HEK293 (cell line): Measurements from ENCODE around the gene USE1.
A peak's percentile ranks its signal among the peaks of the same experiment; 100 is the strongest.

Experiments
- CTCF ChIA-PET: fragments of 350-600 bp; formaldehyde crosslinking; extraction: SDS; loops from one replicate; lab custom pipeline; 2021; ENCODE audit warnings: antibody characterized with exemption; lab: Yijun Ruan, JAX
- POLR2A ChIA-PET: fragments of 300-600 bp; formaldehyde crosslinking; extraction: SDS; loops from one replicate; lab custom pipeline; 2020; ENCODE audit warnings: antibody characterized with exemption, inconsistent platforms; lab: Yijun Ruan, JAX
- H3K27ac ChIP-seq: fragments of 200-500 bp; sonication (Bioruptor generic); 2 replicates; pipeline ENCODE4 v1.5.1; 2014; ENCODE audit warnings: low read depth, low read length, control low read depth, inconsistent platforms; ENCODE audit errors: extremely low read depth
- H3K36me3 ChIP-seq, 2 experiments: fragments of 200-500 bp in 1 of 2; sonication (Bioruptor generic) in 1 of 2; 1 replicate in 1 of 2; 2 replicates in 1 of 2; pipeline ENCODE4 v1.5.1; 2014 to 2017; ENCODE audit warnings: inconsistent platforms in 2 of 2, low read length in 2 of 2; ENCODE audit not compliant: control insufficient read depth in 2 of 2, insufficient read depth in 1 of 2
- H3K4me1 ChIP-seq: fragments of 200-500 bp; sonication (Bioruptor generic); 2 replicates; pipeline ENCODE4 v1.5.1; 2014; ENCODE audit warnings: mild to moderate bottlenecking, low read length, inconsistent platforms; ENCODE audit not compliant: control insufficient read depth, insufficient read depth
- H3K4me3 ChIP-seq: 2 replicates; pipeline ENCODE4 v1.5.1; 2011; ENCODE audit warnings: low read depth, mild to moderate bottlenecking, control low read depth, low read length, moderate library complexity
- H3K9me3 ChIP-seq: fragments of 200-500 bp; sonication (Bioruptor generic); 2 replicates; pipeline ENCODE4 v1.5.1; 2014; ENCODE audit warnings: low read depth, low read length, inconsistent platforms; ENCODE audit not compliant: control insufficient read depth, insufficient read depth
- GLI2 ChIP-seq: fragments of 450-650 bp; formaldehyde crosslinking; IDR thresholded peaks from 2 replicates; pipeline ENCODE4; 2017; ENCODE audit warnings: missing biosample characterization, missing genetic modification characterization, low read depth, borderline replicate concordance
- IKZF3 ChIP-seq: fragments of 450-650 bp; IDR thresholded peaks from 2 replicates; pipeline ENCODE4 v1.5.0; 2018; ENCODE audit warnings: missing biosample characterization, mild to moderate bottlenecking, missing genetic modification characterization, moderate library complexity
- MYNN ChIP-seq: fragments of 450-650 bp; formaldehyde crosslinking; IDR thresholded peaks from 2 replicates; pipeline ENCODE4 v1.5.1; 2016; ENCODE audit warnings: missing biosample characterization, missing genetic modification characterization, borderline replicate concordance
- SCRT2 ChIP-seq: fragments of 450-650 bp; formaldehyde crosslinking; IDR thresholded peaks from 2 replicates; pipeline ENCODE4 v1.5.1; 2016; ENCODE audit warnings: missing biosample characterization, missing genetic modification characterization
- SP7 ChIP-seq: fragments of 450-650 bp; formaldehyde crosslinking; IDR thresholded peaks from 2 replicates; pipeline ENCODE4 v1.5.1; 2016; ENCODE audit warnings: missing biosample characterization, missing genetic modification characterization
- YY1 ChIP-seq: fragments of 450-650 bp; formaldehyde crosslinking; IDR thresholded peaks from 2 replicates; pipeline ENCODE4 v1.5.1; 2018; ENCODE audit warnings: missing biosample characterization, missing genetic modification characterization
- ZBTB48 ChIP-seq: fragments of 450-650 bp; formaldehyde crosslinking; IDR thresholded peaks from 2 replicates; pipeline ENCODE4 v1.5.1; 2016; ENCODE audit warnings: missing biosample characterization, missing genetic modification characterization
- ZFP69B ChIP-seq: fragments of 450-650 bp; formaldehyde crosslinking; IDR thresholded peaks from 2 replicates; pipeline ENCODE4 v1.5.1; 2016; ENCODE audit warnings: missing biosample characterization, missing genetic modification characterization
- ZNF184 ChIP-seq: fragments of 450-650 bp; IDR thresholded peaks from 2 replicates; pipeline ENCODE4 v1.5.1; 2018; ENCODE audit warnings: missing biosample characterization, mild to moderate bottlenecking, missing genetic modification characterization
- ZNF239 ChIP-seq: fragments of 450-650 bp; formaldehyde crosslinking; IDR thresholded peaks from 2 replicates; pipeline ENCODE4 v1.5.1; 2016; ENCODE audit warnings: missing biosample characterization, missing genetic modification characterization
- ZNF473 ChIP-seq: fragments of 450-650 bp; formaldehyde crosslinking; IDR thresholded peaks from 2 replicates; pipeline ENCODE4 v1.5.1; 2017; ENCODE audit warnings: missing biosample characterization, missing genetic modification characterization
- ZNF530 ChIP-seq: fragments of 450-650 bp; formaldehyde crosslinking; IDR thresholded peaks from 2 replicates; pipeline ENCODE4 v1.5.1; 2016; ENCODE audit warnings: low read depth, missing biosample characterization, missing genetic modification characterization
- ZNF596 ChIP-seq: fragments of 450-650 bp; IDR thresholded peaks from 2 replicates; pipeline ENCODE4 v1.5.0; 2018; ENCODE audit warnings: missing biosample characterization, mild to moderate bottlenecking, missing genetic modification characterization, moderate library complexity
- ZNF623 ChIP-seq: fragments of 450-650 bp; formaldehyde crosslinking; IDR thresholded peaks from 2 replicates; pipeline ENCODE4 v1.5.1; 2016; ENCODE audit warnings: missing biosample characterization, missing genetic modification characterization
- ZNF658 ChIP-seq: fragments of 450-650 bp; formaldehyde crosslinking; IDR thresholded peaks from 2 replicates; pipeline ENCODE4; 2016; ENCODE audit warnings: missing biosample characterization, missing genetic modification characterization
- ZNF660 ChIP-seq: fragments of 450-650 bp; IDR thresholded peaks from 2 replicates; pipeline ENCODE4 v1.5.1; 2018; ENCODE audit warnings: missing biosample characterization, mild to moderate bottlenecking, missing genetic modification characterization
- ZNF777 ChIP-seq: fragments of 450-650 bp; formaldehyde crosslinking; IDR thresholded peaks from 2 replicates; pipeline ENCODE4 v1.5.1; 2017; ENCODE audit warnings: missing biosample characterization, missing genetic modification characterization, borderline replicate concordance
- ZXDB ChIP-seq: fragments of 450-650 bp; formaldehyde crosslinking; IDR thresholded peaks from 2 replicates; pipeline ENCODE4 v1.5.1; 2016; ENCODE audit warnings: missing biosample characterization, missing genetic modification characterization
- TF ChIP-seq, protein P1 (sequence below): fragments of 450-650 bp; formaldehyde crosslinking; IDR thresholded peaks from 2 replicates; pipeline ENCODE4 v1.5.1; 2017; ENCODE audit warnings: missing biosample characterization, missing genetic modification characterization
- TF ChIP-seq, protein P2 (sequence below): fragments of 450-650 bp; formaldehyde crosslinking; IDR thresholded peaks from 2 replicates; pipeline ENCODE4 v1.5.1; 2016; ENCODE audit warnings: missing biosample characterization, missing genetic modification characterization
- TF ChIP-seq, protein P3 (sequence below): fragments of 450-650 bp; formaldehyde crosslinking; IDR thresholded peaks from 2 replicates; pipeline ENCODE4 v1.5.1; 2016; ENCODE audit warnings: missing biosample characterization, missing genetic modification characterization, borderline replicate concordance

USE1 gene

DNA sequence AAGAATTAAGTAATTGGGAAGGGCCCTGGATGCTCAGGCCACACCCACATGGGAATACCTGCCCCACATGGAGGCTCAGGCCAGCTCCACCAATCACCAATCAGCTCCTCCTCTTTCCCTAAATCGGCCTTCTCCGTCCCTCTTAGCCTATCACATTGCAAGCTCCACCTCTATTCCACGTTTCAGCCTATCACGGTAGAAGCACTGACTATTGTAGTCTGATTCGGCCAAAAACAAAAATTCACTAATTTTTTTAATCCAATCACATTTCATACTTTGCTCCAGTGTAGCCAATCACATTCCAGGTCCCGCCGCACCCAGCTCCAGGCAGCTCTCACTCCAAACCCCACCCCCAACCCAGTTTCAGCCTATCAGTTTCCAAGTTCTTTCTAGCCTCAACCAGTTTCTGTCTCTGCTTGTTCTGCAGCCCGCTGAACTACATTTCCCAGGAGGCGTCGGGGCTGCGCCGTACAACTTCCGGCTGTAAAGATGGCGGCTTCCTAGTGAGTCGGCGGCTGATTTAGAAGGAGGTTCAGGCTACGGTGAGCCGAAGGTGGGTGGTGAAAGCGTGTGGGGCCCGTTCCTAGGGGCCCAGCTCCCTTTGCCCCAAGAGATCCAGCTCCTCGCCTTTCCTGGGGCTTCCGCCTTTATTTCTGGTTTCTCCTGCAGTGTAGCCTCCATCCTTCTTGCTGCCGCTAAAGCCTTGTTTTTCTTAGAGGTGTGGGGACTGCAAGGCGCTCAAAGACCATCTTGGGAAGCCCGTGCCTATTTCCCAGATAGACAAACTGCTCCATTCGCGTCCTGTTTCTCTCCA, 52.0 kb downstream of the USE1 start, which contains the start of gene BABAM1 (continued):
- TF ChIP-seq, protein P1, sequence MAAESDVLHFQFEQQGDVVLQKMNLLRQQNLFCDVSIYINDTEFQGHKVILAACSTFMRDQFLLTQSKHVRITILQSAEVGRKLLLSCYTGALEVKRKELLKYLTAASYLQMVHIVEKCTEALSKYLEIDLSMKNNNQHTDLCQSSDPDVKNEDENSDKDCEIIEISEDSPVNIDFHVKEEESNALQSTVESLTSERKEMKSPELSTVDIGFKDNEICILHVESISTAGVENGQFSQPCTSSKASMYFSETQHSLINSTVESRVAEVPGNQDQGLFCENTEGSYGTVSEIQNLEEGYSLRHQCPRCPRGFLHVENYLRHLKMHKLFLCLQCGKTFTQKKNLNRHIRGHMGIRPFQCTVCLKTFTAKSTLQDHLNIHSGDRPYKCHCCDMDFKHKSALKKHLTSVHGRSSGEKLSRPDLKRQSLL (tag by site-specific recombination) = peak; percentile 58; the same call in 1 of the 2 replicates
- TF ChIP-seq, protein P2, sequence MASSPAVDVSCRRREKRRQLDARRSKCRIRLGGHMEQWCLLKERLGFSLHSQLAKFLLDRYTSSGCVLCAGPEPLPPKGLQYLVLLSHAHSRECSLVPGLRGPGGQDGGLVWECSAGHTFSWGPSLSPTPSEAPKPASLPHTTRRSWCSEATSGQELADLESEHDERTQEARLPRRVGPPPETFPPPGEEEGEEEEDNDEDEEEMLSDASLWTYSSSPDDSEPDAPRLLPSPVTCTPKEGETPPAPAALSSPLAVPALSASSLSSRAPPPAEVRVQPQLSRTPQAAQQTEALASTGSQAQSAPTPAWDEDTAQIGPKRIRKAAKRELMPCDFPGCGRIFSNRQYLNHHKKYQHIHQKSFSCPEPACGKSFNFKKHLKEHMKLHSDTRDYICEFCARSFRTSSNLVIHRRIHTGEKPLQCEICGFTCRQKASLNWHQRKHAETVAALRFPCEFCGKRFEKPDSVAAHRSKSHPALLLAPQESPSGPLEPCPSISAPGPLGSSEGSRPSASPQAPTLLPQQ (tag by site-specific recombination) = peak; percentile 90
- TF ChIP-seq ZFP69B = peak; percentile 88
- no peak for TF ChIP-seq ZNF239 (tag by site-specific recombination)
- TF ChIP-seq MYNN (tag by site-specific recombination) = no peak
- TF ChIP-seq YY1 (tag by site-specific recombination) = peak; percentile 89
- TF ChIP-seq ZXDB = 0 out of 2 replicates have a peak, but pooled peaks have one; percentile 43

DNA sequence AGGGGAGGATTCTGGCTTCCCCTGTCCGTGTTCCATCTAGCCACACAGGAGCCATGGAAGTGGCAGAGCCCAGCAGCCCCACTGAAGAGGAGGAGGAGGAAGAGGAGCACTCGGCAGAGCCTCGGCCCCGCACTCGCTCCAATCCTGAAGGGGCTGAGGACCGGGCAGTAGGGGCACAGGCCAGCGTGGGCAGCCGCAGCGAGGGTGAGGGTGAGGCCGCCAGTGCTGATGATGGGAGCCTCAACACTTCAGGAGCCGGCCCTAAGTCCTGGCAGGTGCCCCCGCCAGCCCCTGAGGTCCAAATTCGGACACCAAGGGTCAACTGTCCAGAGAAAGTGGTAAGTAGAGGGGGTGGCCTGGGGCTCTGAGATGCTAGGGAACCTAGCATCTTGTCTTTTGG, 53.6 kb downstream of the USE1 start:
- POLR2A ChIA-PET = no interaction called here
- Histone ChIP-seq H3K27ac (no peak overlapping the region), H3K4me1 (no peaks in the 10 kb centered on the region), H3K36me3 (peaks cover 13 to 29% of the 10 kb centered on the region in 2 experiments; a peak in 2 of 3 replicates), H3K9me3 (no peaks in the 10 kb centered on the region), H3K4me3 (no peak overlapping the region)
- TF ChIP-seq ZNF530 (tag by site-specific recombination) = no peak
- TF ChIP-seq ZNF777 = no peak
- TF ChIP-seq ZNF596 = no peak
- TF ChIP-seq ZNF184 (tag by site-specific recombination) = no peak
- TF ChIP-seq SCRT2 = no peak
- TF ChIP-seq, protein P2 (tag by site-specific recombination) = no peak
- TF ChIP-seq IKZF3 (tag by site-specific recombination) = no peak
- no peak for TF ChIP-seq ZBTB48 (tag by site-specific recombination)
- no peak for TF ChIP-seq ZNF623 (tag by site-specific recombination)
- TF ChIP-seq ZNF660 (tag by site-specific recombination) = no peak
- TF ChIP-seq ZNF473 (tag by site-specific recombination) = no peak
- TF ChIP-seq ZNF658 (tag by site-specific recombination) = no peak
- no peak for TF ChIP-seq SP7 (tag by site-specific recombination)
- TF ChIP-seq GLI2 = no peak
- TF ChIP-seq, protein P3, sequence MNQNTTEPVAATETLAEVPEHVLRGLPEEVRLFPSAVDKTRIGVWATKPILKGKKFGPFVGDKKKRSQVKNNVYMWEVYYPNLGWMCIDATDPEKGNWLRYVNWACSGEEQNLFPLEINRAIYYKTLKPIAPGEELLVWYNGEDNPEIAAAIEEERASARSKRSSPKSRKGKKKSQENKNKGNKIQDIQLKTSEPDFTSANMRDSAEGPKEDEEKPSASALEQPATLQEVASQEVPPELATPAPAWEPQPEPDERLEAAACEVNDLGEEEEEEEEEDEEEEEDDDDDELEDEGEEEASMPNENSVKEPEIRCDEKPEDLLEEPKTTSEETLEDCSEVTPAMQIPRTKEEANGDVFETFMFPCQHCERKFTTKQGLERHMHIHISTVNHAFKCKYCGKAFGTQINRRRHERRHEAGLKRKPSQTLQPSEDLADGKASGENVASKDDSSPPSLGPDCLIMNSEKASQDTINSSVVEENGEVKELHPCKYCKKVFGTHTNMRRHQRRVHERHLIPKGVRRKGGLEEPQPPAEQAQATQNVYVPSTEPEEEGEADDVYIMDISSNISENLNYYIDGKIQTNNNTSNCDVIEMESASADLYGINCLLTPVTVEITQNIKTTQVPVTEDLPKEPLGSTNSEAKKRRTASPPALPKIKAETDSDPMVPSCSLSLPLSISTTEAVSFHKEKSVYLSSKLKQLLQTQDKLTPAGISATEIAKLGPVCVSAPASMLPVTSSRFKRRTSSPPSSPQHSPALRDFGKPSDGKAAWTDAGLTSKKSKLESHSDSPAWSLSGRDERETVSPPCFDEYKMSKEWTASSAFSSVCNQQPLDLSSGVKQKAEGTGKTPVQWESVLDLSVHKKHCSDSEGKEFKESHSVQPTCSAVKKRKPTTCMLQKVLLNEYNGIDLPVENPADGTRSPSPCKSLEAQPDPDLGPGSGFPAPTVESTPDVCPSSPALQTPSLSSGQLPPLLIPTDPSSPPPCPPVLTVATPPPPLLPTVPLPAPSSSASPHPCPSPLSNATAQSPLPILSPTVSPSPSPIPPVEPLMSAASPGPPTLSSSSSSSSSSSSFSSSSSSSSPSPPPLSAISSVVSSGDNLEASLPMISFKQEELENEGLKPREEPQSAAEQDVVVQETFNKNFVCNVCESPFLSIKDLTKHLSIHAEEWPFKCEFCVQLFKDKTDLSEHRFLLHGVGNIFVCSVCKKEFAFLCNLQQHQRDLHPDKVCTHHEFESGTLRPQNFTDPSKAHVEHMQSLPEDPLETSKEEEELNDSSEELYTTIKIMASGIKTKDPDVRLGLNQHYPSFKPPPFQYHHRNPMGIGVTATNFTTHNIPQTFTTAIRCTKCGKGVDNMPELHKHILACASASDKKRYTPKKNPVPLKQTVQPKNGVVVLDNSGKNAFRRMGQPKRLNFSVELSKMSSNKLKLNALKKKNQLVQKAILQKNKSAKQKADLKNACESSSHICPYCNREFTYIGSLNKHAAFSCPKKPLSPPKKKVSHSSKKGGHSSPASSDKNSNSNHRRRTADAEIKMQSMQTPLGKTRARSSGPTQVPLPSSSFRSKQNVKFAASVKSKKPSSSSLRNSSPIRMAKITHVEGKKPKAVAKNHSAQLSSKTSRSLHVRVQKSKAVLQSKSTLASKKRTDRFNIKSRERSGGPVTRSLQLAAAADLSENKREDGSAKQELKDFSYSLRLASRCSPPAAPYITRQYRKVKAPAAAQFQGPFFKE (tag by site-specific recombination) = no peak
- CTCF ChIA-PET = interaction anchor here (5.5 kb wide), 1 partner anchor 14 kb away, joined by 37 read pairs; the partner anchor contains the start of gene ANKLE1
